Urinary bladder (tissue), 4 donors: ENCODE results near the gene LRFN4. TPM values are rescaled to one million over a fixed set of nuclear protein-coding genes. Genes with fewer than 3 reads are reported as not detected.

Experiments
- DNase-seq: peaks from one replicate; pipeline ENCODE4 v3.0.0-alpha.2; 2015; ENCODE audit errors: extremely low spot score
- H3K27ac ChIP-seq: one replicate; pipeline ENCODE4 v1.5.1; 2013; ENCODE audit warnings: low read depth, mild to moderate bottlenecking, moderate library complexity
- H3K36me3 ChIP-seq: one replicate; pipeline ENCODE4 v1.6.1; 2013; ENCODE audit warnings: mild to moderate bottlenecking, moderate library complexity; ENCODE audit not compliant: insufficient read depth
- H3K4me1 ChIP-seq: one replicate; pipeline ENCODE4 v1.6.1; 2013; ENCODE audit warnings: mild to moderate bottlenecking, moderate library complexity; ENCODE audit not compliant: insufficient read depth
- H3K4me3 ChIP-seq: one replicate; pipeline ENCODE4 v1.5.1; 2013; ENCODE audit warnings: low read depth, low read length
- WGBS: extraction: QIAGEN DNeasy Blood & Tissue Kit; methylation state at CpG from one replicate; pipeline ENCODE4 v1.1.7; 2013; 5-methylcytosine and 5-hydroxymethylcytosine counted together
- polyA plus RNA-seq: library from polyadenylated mRNA; stranded (reverse); fragments of 200-250 nt; gene quantifications from one replicate; pipeline ENCODE4 v1.2.3, GENCODE V29; 2013
- total RNA-seq: library from RNA; depleted of rRNA; stranded (reverse); fragments of >200 nt; gene quantifications from one replicate; pipeline ENCODE4 v1.2.3, GENCODE V29; 2014
- donor health status: healthy with polysubstance abuse.
- donor health status: healthy.

The LRFN4 gene
- total and polyA plus RNA-seq, 2 donors = 3.7 to 19.1 TPM

- no peak overlapping the region for H3K27ac ChIP-seq
- WGBS = 94% methylated on average over 19 of the region's 19 CpGs
- no peak overlapping the region for H3K4me3 ChIP-seq
- no peak for DNase-seq
- H3K4me1 ChIP-seq = no peaks in the 10 kb centered on the region
- no peaks in the 10 kb centered on the region for H3K36me3 ChIP-seq
These were observed 992 bp downstream of the LRFN4 start for GRCh38 chr11:66857927-66858185.

GRCh38 chr11:66858186-66858938 is 1.5 kb downstream of the LRFN4 start:
- WGBS = 95% methylated on average over 62 of the region's 62 CpGs
- Histone ChIP-seq H3K27ac (no peak overlapping the region), H3K36me3 (no peaks in the 10 kb centered on the region), H3K4me1 (no peaks in the 10 kb centered on the region), H3K4me3 (no peak overlapping the region)
- DNase-seq = no peak

- no peak for DNase-seq
- 86% methylated on average over 29 of the region's 29 CpGs for WGBS
These were observed 2.2 kb downstream of the LRFN4 start for GRCh38 chr11:66858939-66859685.

GRCh38 chr11:66859686-66860448 is 3.0 kb downstream of the LRFN4 start:
- WGBS = 86% methylated on average over 41 of the region's 41 CpGs
- Histone ChIP-seq H3K4me1 (no peaks in the 10 kb centered on the region), H3K27ac (no peak overlapping the region), H3K4me3 (no peak overlapping the region), H3K36me3 (no peaks in the 10 kb centered on the region)
- no peak for DNase-seq

More at GRCh38 chr11:66858939-66859685, 2.2 kb downstream of the LRFN4 start:
- Histone ChIP-seq H3K36me3 (no peaks in the 10 kb centered on the region), H3K27ac (no peak overlapping the region), H3K4me3 (no peak overlapping the region), H3K4me1 (no peaks in the 10 kb centered on the region)

GRCh38 chr11:66860449-66860831 is 3.6 kb downstream of the LRFN4 start:
- no peak for DNase-seq
- 76% methylated on average over 18 of the region's 18 CpGs for WGBS
- H3K4me1 ChIP-seq = no peaks in the 10 kb centered on the region

GRCh38 chr11:66861038-66861773 is 4.3 kb downstream of the LRFN4 start:
- no peak overlapping the region for H3K27ac ChIP-seq
- WGBS = 92% methylated on average over 32 of the region's 32 CpGs
- H3K4me3 ChIP-seq = no peak overlapping the region
- DNase-seq = no peak
- no peaks in the 10 kb centered on the region for H3K4me1 ChIP-seq
- no peaks in the 10 kb centered on the region for H3K36me3 ChIP-seq

More at GRCh38 chr11:66860449-66860831, 3.6 kb downstream of the LRFN4 start:
- Histone ChIP-seq H3K36me3 (no peaks in the 10 kb centered on the region), H3K4me3 (no peak overlapping the region), H3K27ac (no peak overlapping the region)

GRCh38 chr11:66861774-66862558 is 5.1 kb downstream of the LRFN4 start:
- WGBS = 88% methylated on average over 30 of the region's 30 CpGs
- no peak for DNase-seq
- Histone ChIP-seq H3K36me3 (no peaks in the 10 kb centered on the region), H3K4me3 (no peak overlapping the region), H3K27ac (no peak overlapping the region), H3K4me1 (no peaks in the 10 kb centered on the region)

GRCh38 chr11:66862559-66863037 is 5.7 kb downstream of the LRFN4 start:
- H3K4me3 ChIP-seq = no peak overlapping the region
- DNase-seq = no peak
- 91% methylated on average over 11 of the region's 11 CpGs for whole genome bisulfite sequencing
- no peak overlapping the region for H3K27ac ChIP-seq
- no peaks in the 10 kb centered on the region for H3K36me3 ChIP-seq
- H3K4me1 ChIP-seq = no peaks in the 10 kb centered on the region

- Histone ChIP-seq H3K4me1 (no peaks in the 10 kb centered on the region), H3K4me3 (no peak overlapping the region), H3K27ac (no peak overlapping the region), H3K36me3 (no peaks in the 10 kb centered on the region)
- WGBS = 91% methylated on average over 31 of the region's 31 CpGs
- no peak for DNase-seq
These were observed 6.7 kb downstream of the LRFN4 start for GRCh38 chr11:66863428-66864125.

GRCh38 chr11:66864172-66864901 is 7.5 kb downstream of the LRFN4 start:
- no peak overlapping the region for H3K4me3 ChIP-seq
- H3K4me1 ChIP-seq = no peaks in the 10 kb centered on the region
- DNase-seq = no peak
- 77% methylated on average over 35 of the region's 35 CpGs for WGBS
- H3K36me3 ChIP-seq = no peaks in the 10 kb centered on the region
- no peak overlapping the region for H3K27ac ChIP-seq

GRCh38 chr11:66864924-66865697 is 8.2 kb downstream of the LRFN4 start:
- Histone ChIP-seq H3K36me3 (no peaks in the 10 kb centered on the region), H3K4me1 (no peaks in the 10 kb centered on the region), H3K27ac (no peak overlapping the region), H3K4me3 (no peak overlapping the region)
- DNase-seq = no peak
- 85% methylated on average over 23 of the region's 23 CpGs for WGBS
